ENCODE data around the gene MTPN.
A peak's percentile ranks its signal among the peaks of the same experiment; 100 is the strongest.

MTPN gene

GRCh38 chr7:135942614-135943013 lies 34.5 kb downstream of the MTPN start:
- H3K9me3 ChIP-seq (ENCODE audit: insufficient read depth, low read length), result no peaks in the 10 kb centered on the region
- peaks cover 24% of the 10 kb centered on the region for H3K36me3 ChIP-seq (replicated peaks; ENCODE audit: low read depth, low read length)
- H3K4me2 ChIP-seq (ENCODE audit: low read length), result peak overlapping the region; percentile 48
- H3K4me3 ChIP-seq (ENCODE audit: low read length), result no peak overlapping the region
- peaks cover 71% of the 10 kb centered on the region for H3K79me2 ChIP-seq (ENCODE audit: low read length)
- peaks cover 82% of the 10 kb centered on the region for H4K20me1 ChIP-seq (ENCODE audit: insufficient read depth, low read length)
- H2AFZ ChIP-seq (ENCODE audit: low read depth, low read length), result no peak overlapping the region
- H3K9ac ChIP-seq (ENCODE audit: low read length), result no peak overlapping the region
- H3K27ac ChIP-seq (ENCODE audit: low read length), result peak overlapping the region; percentile 48
- H3K4me1 ChIP-seq (ENCODE audit: low read length), result peaks cover 23% of the 10 kb centered on the region
- TF ChIP-seq CTCF (IDR thresholded peaks at IDR 0.05; ENCODE audit: low read depth, low read length), result no peak
- TF ChIP-seq EZH2phosphoT487 (IDR thresholded peaks at IDR 0.05; ENCODE audit: low read depth), result no peak
- no peaks in the 10 kb centered on the region for H3K27me3 ChIP-seq (ENCODE audit: low read depth, low read length)

- Histone ChIP-seq H3K9ac (ENCODE audit: low read length) (no peak overlapping the region), H3K4me1 (ENCODE audit: low read length) (peaks cover 23% of the 10 kb centered on the region), H2AFZ (ENCODE audit: low read depth, low read length) (no peak overlapping the region), H4K20me1 (ENCODE audit: insufficient read depth, low read length) (peaks cover 88% of the 10 kb centered on the region), H3K4me3 (ENCODE audit: low read length) (no peak overlapping the region), H3K4me2 (ENCODE audit: low read length) (no peak overlapping the region), H3K27me3 (ENCODE audit: low read depth, low read length) (no peaks in the 10 kb centered on the region), H3K79me2 (ENCODE audit: low read length) (peaks cover 80% of the 10 kb centered on the region), H3K36me3 (replicated peaks; ENCODE audit: low read depth, low read length) (peaks cover 13% of the 10 kb centered on the region), H3K9me3 (ENCODE audit: insufficient read depth, low read length) (no peaks in the 10 kb centered on the region), H3K27ac (ENCODE audit: low read length) (no peak overlapping the region)
- TF ChIP-seq EZH2phosphoT487 (IDR thresholded peaks at IDR 0.05; ENCODE audit: low read depth) (no peak), CTCF (IDR thresholded peaks at IDR 0.05; ENCODE audit: low read depth, low read length) (no peak)
Observed at GRCh38 chr7:135940077-135941075, 36.8 kb downstream of the MTPN start.

GRCh38 chr7:135939261-135939812 lies 37.8 kb downstream of the MTPN start:
- H3K9ac ChIP-seq (ENCODE audit: low read length), result no peak overlapping the region
- no peak overlapping the region for H2AFZ ChIP-seq (ENCODE audit: low read depth, low read length)
- no peaks in the 10 kb centered on the region for H3K9me3 ChIP-seq (ENCODE audit: insufficient read depth, low read length)
- peaks cover 93% of the 10 kb centered on the region for H4K20me1 ChIP-seq (ENCODE audit: insufficient read depth, low read length)
- H3K36me3 ChIP-seq (replicated peaks; ENCODE audit: low read depth, low read length), result peaks cover 13% of the 10 kb centered on the region
- H3K4me3 ChIP-seq (ENCODE audit: low read length), result no peak overlapping the region
- H3K27ac ChIP-seq (ENCODE audit: low read length), result no peak overlapping the region
- TF ChIP-seq CTCF (IDR thresholded peaks at IDR 0.05; ENCODE audit: low read depth, low read length) (no peak), EZH2phosphoT487 (IDR thresholded peaks at IDR 0.05; ENCODE audit: low read depth) (no peak)
- no peak overlapping the region for H3K4me2 ChIP-seq (ENCODE audit: low read length)
- peaks cover 86% of the 10 kb centered on the region for H3K79me2 ChIP-seq (ENCODE audit: low read length)
- H3K27me3 ChIP-seq (ENCODE audit: low read depth, low read length), result no peaks in the 10 kb centered on the region
- peaks cover 23% of the 10 kb centered on the region for H3K4me1 ChIP-seq (ENCODE audit: low read length)

- H3K4me3 ChIP-seq (ENCODE audit: low read length), result no peak overlapping the region
- peaks cover 15% of the 10 kb centered on the region for H3K36me3 ChIP-seq (replicated peaks; ENCODE audit: low read depth, low read length)
- peaks cover 19% of the 10 kb centered on the region for H3K4me1 ChIP-seq (ENCODE audit: low read length)
- H3K9me3 ChIP-seq (ENCODE audit: insufficient read depth, low read length), result no peaks in the 10 kb centered on the region
- no peak overlapping the region for H3K4me2 ChIP-seq (ENCODE audit: low read length)
- H4K20me1 ChIP-seq (ENCODE audit: insufficient read depth, low read length), result peaks cover 96% of the 10 kb centered on the region
- TF ChIP-seq EZH2phosphoT487 (IDR thresholded peaks at IDR 0.05; ENCODE audit: low read depth), result no peak
- no peak for TF ChIP-seq CTCF (IDR thresholded peaks at IDR 0.05; ENCODE audit: low read depth, low read length)
- no peaks in the 10 kb centered on the region for H3K27me3 ChIP-seq (ENCODE audit: low read depth, low read length)
- peaks cover 93% of the 10 kb centered on the region for H3K79me2 ChIP-seq (ENCODE audit: low read length)
- no peak overlapping the region for H3K27ac ChIP-seq (ENCODE audit: low read length)
- no peak overlapping the region for H3K9ac ChIP-seq (ENCODE audit: low read length)
- no peak overlapping the region for H2AFZ ChIP-seq (ENCODE audit: low read depth, low read length)
Observed at GRCh38 chr7:135938563-135938962, 38.6 kb downstream of the MTPN start.

All from OCI-LY3 (cell line).